Parathyroid adenoma (tissue), 2 donors: ENCODE results near the gene CCDC50.

Source experiments
- H2AFZ ChIP-seq: fragments of 300-600 bp; sonication (generic); one replicate; pipeline ENCODE4 v1.7.0; 2017; ENCODE audit warnings: antibody characterized with exemption, mild to moderate bottlenecking
- H3K27ac ChIP-seq: fragments of 300-600 bp; sonication (generic); one replicate; pipeline ENCODE4 v1.7.0; 2017
- H3K27me3 ChIP-seq: fragments of 300-600 bp; sonication (generic); one replicate; pipeline ENCODE4 v1.7.0; 2017; ENCODE audit warnings: low read length; ENCODE audit not compliant: control insufficient read depth, insufficient read depth
- H3K36me3 ChIP-seq: fragments of 300-600 bp; sonication (generic); one replicate; pipeline ENCODE4 v1.7.0; 2017; ENCODE audit warnings: low read length; ENCODE audit not compliant: control insufficient read depth, insufficient read depth
- H3K4me1 ChIP-seq: fragments of 300-600 bp; sonication (generic); one replicate; pipeline ENCODE4 v1.7.0; 2017; ENCODE audit warnings: control low read depth
- H3K4me2 ChIP-seq: fragments of 300-600 bp; sonication (generic); one replicate; pipeline ENCODE4 v1.7.0; 2017; ENCODE audit warnings: low read length
- H3K4me3 ChIP-seq: fragments of 300-600 bp; sonication (generic); one replicate; pipeline ENCODE4 v1.7.0; 2017; ENCODE audit warnings: low read depth, low read length
- H3K79me2 ChIP-seq: fragments of 300-600 bp; sonication (generic); one replicate; pipeline ENCODE4 v1.7.0; 2017; ENCODE audit warnings: control low read depth
- H3K9ac ChIP-seq: fragments of 300-600 bp; sonication (generic); one replicate; pipeline ENCODE4 v1.7.0; 2017; ENCODE audit warnings: mild to moderate bottlenecking
- H3K9me3 ChIP-seq: fragments of 300-600 bp; sonication (generic); one replicate; pipeline ENCODE4 v1.7.0; 2017; ENCODE audit warnings: low read length; ENCODE audit not compliant: control insufficient read depth
- CTCF ChIP-seq: fragments of 300-600 bp; sonication (generic); IDR thresholded peaks from one replicate; pipeline ENCODE4 v1.7.0; 2017; ENCODE audit warnings: antibody characterized with exemption, mild to moderate bottlenecking
- donor health status: primary hyperparathyroidism.

The CCDC50 gene

GRCh38 chr3:191328962-191329653 lies at the start of gene CCDC50:
Gene CCDC50, plus strand, starts transcription at chr3:191329394. Its CDS starts 281 bp downstream, at chr3:191329675.
- H3K9me3 ChIP-seq: no peaks in the 10 kb centered on the region
- peak within 1 kb of the TSS; percentile 78 for H3K27ac ChIP-seq
- peak within 1 kb of the TSS; percentile 86 for H2AFZ ChIP-seq
- peaks cover 10% of the 10 kb centered on the region for H3K4me1 ChIP-seq
- peak within 1 kb of the TSS; percentile 77 for H3K4me2 ChIP-seq
- H3K27me3 ChIP-seq: no peaks in the 10 kb centered on the region
- peak within 1 kb of the TSS; percentile 64 for H3K9ac ChIP-seq
- H3K4me3 ChIP-seq: peak within 1 kb of the TSS; percentile 79
- H3K36me3 ChIP-seq: no peaks in the 10 kb centered on the region
- no peak for TF ChIP-seq CTCF
- peaks cover 29% of the 10 kb centered on the region for H3K79me2 ChIP-seq

GRCh38 chr3:191280111-191280510 lies 49.1 kb upstream of the CCDC50 start:
- Histone ChIP-seq H3K27ac (no peak overlapping the region), H3K36me3 (no peaks in the 10 kb centered on the region), H3K9me3 (no peaks in the 10 kb centered on the region), H3K4me3 (no peak overlapping the region), H3K9ac (no peak overlapping the region), H3K79me2 (no peaks in the 10 kb centered on the region), H2AFZ (no peak overlapping the region), H3K27me3 (no peaks in the 10 kb centered on the region), H3K4me2 (no peak overlapping the region), H3K4me1 (no peaks in the 10 kb centered on the region)
- no peak for TF ChIP-seq CTCF

GRCh38 chr3:191280882-191281281 lies 48.3 kb upstream of the CCDC50 start:
- no peak for TF ChIP-seq CTCF
- no peaks in the 10 kb centered on the region for H3K27me3 ChIP-seq
- H3K9me3 ChIP-seq: no peaks in the 10 kb centered on the region
- H2AFZ ChIP-seq: no peak overlapping the region
- no peak overlapping the region for H3K27ac ChIP-seq
- no peaks in the 10 kb centered on the region for H3K36me3 ChIP-seq
- H3K4me1 ChIP-seq: no peaks in the 10 kb centered on the region
- H3K4me2 ChIP-seq: no peak overlapping the region
- H3K4me3 ChIP-seq: no peak overlapping the region
- H3K9ac ChIP-seq: no peak overlapping the region
- no peaks in the 10 kb centered on the region for H3K79me2 ChIP-seq

- Histone ChIP-seq H3K27me3 (no peaks in the 10 kb centered on the region), H3K36me3 (no peaks in the 10 kb centered on the region), H2AFZ (no peak overlapping the region), H3K27ac (no peak overlapping the region), H3K9me3 (no peaks in the 10 kb centered on the region), H3K79me2 (no peaks in the 10 kb centered on the region), H3K4me1 (no peaks in the 10 kb centered on the region), H3K4me2 (no peak overlapping the region), H3K9ac (no peak overlapping the region), H3K4me3 (no peak overlapping the region)
- TF ChIP-seq CTCF: no peak
These were observed 46.7 kb upstream of the CCDC50 start for GRCh38 chr3:191282251-191283185.
